Sigmoid colon (tissue), 4 donors: ENCODE data around the gene RAB3D.

Experiments
- CTCF ChIP-seq, 4 experiments: fragments of 450-650 bp in 3 of 4; fragments of 200-600 bp in 1 of 4; IDR thresholded peaks; one replicate each; pipeline ENCODE4 v1.5.1; 2016 to 2019; ENCODE audit warnings: antibody characterized with exemption in 4 of 4, mild to moderate bottlenecking in 3 of 4, moderate library complexity in 2 of 4
- EP300 ChIP-seq, 4 donors: sonication (generic); formaldehyde crosslinking; IDR thresholded peaks; one replicate each; pipeline ENCODE4 v1.6.1; 2017; ENCODE audit warnings: antibody characterized with exemption in 4 of 4
- POLR2A ChIP-seq, 2 donors: fragments of 450-650 bp; IDR thresholded peaks; one replicate each; pipeline ENCODE4 v1.6.1; 2016; ENCODE audit warnings: antibody characterized with exemption in 2 of 2, mild to moderate bottlenecking in 2 of 2, moderate library complexity in 2 of 2
- POLR2AphosphoS5 ChIP-seq, 4 donors: sonication (generic); formaldehyde crosslinking; IDR thresholded peaks; one replicate each; pipeline ENCODE4 v1.6.1; 2017; ENCODE audit warnings: antibody characterized with exemption in 4 of 4

- TF ChIP-seq CTCF (IDR thresholded peaks at IDR 0.05) (no peak), POLR2A (IDR thresholded peaks at IDR 0.05) (no peak), EP300 (IDR thresholded peaks at IDR 0.05) (no peak), POLR2AphosphoS5 (IDR thresholded peaks at IDR 0.05) (no peak)
Observed at GRCh38 chr19:11365557-11366117, 26.2 kb upstream of the RAB3D start.
